ENCODE measurements around the gene SPINK7.

The SPINK7 gene

DNA sequence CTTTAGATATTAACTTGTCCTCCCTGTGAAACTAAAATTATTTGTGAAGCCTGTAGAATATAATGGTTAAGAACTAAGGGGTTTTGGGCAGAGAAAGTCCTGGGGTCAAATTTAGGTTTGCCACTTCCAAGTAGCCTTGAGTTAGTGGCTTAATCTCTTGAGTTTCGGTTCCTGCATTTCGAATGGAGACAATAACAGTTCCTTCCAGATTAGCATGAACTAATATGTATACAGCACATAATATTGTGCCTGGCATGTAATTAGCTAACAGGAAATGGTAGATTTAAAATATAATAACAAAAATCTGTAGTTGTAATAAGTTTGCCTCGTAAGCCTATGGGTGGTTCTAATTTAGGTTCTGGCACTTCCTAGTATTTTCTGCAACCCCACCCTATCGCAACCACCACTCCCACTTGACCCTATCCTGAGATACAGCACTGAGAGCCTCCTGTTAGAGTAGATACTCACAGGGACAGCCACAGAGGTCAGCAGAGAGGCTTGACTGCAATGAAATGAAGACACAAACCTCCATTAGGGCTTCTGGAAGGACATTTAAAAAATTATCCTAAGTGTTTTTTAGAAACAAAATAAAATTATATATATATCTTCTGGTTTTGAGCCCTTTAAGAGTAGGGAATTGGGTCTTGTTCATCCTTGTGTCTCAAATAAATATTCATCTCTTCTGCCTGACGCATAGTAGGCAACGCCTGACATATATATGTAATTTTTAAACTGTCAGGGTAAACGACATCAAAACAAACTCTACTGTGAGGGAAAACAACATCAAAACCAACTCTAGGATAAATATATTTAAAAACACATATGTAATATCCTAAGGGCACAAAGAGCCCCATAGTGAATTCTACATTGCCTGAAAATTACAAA is 31.6 kb downstream of the SPINK7 start:
- no peak for DNase-seq (ENCODE audit: low read depth in 2 of 2)

DNA sequence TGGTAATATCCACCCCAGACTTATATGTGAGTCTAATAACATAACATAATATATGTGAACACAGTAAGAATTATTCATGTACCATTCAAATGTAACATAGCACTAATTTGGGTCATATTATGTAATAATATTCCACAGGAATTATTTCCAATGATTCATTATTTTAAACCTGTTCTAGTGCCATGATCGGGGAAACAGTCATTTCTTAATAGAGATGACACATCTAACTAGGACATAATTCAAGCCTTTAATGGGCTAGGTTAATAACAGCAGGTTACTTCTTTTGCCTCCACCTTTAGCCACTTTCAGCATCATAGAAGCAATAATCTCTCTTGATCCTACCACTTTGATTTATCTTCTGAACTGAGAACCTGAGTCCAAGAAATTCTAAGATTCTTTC is 35.5 kb downstream of the SPINK7 start:
- no peak for DNase-seq (ENCODE audit: low read depth in 2 of 2)

DNA sequence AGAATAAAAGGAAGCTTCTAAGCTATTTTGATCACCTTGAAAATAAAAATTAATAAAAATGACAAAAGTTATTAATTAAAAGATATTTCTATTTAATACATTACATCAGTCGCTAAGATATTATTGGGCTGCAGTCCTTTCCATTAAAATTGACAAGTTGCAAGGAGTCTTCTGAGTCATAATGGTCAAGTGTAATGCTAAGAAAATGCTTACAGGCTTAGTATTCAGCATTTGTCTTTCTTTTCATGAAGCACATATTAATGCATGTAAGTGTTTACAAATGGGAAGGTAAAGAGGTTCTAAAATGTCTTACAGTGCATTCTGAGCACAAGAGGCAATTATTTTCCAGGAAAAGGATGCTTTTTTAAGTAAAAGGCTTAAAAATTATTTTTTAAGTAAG is 40.5 kb downstream of the SPINK7 start:
- no peak for DNase-seq (ENCODE audit: low read depth in 2 of 2)

DNA sequence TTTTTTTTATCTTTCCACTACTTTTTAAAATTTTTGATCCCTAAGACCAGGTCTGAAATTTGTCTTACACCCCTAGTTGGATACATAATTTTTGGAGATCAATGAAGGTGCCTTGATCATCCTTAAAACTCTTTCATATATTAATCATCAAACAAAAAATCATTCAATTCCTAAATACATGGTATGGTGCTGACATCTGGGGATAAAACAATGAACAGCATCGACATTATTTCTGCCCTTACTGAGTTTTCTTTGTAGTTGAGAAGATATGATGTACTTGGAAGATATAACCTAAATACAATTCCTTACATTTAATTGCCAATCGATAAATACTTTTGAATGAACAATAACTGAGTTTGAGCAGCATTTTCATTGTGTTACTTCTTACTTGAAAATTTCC is 41.4 kb downstream of the SPINK7 start:
- no peak for DNase-seq (ENCODE audit: low read depth in 2 of 2)

DNA sequence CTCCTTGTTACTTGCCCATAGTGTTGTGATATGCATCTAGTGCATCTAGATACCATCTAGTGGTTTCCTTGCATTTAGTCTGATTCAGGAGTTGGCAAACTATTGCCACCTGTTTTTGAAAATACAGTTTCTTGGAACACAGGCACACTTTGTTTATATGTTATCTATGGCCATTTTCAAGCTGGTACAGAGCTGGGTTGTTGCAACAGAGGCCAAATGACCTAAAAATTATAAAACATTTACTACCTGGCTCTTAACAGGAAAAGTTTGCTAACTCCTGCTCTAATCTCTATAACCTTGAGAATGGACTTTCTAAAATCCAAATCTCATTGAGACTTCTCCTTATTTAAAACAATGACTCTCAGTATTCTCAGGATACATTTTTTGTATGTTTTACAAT is 52.1 kb downstream of the SPINK7 start:
- DNase-seq (ENCODE audit: low read depth in 2 of 2), result no peak
